Measurements from ENCODE around the gene LSM10.

The LSM10 gene

DNA sequence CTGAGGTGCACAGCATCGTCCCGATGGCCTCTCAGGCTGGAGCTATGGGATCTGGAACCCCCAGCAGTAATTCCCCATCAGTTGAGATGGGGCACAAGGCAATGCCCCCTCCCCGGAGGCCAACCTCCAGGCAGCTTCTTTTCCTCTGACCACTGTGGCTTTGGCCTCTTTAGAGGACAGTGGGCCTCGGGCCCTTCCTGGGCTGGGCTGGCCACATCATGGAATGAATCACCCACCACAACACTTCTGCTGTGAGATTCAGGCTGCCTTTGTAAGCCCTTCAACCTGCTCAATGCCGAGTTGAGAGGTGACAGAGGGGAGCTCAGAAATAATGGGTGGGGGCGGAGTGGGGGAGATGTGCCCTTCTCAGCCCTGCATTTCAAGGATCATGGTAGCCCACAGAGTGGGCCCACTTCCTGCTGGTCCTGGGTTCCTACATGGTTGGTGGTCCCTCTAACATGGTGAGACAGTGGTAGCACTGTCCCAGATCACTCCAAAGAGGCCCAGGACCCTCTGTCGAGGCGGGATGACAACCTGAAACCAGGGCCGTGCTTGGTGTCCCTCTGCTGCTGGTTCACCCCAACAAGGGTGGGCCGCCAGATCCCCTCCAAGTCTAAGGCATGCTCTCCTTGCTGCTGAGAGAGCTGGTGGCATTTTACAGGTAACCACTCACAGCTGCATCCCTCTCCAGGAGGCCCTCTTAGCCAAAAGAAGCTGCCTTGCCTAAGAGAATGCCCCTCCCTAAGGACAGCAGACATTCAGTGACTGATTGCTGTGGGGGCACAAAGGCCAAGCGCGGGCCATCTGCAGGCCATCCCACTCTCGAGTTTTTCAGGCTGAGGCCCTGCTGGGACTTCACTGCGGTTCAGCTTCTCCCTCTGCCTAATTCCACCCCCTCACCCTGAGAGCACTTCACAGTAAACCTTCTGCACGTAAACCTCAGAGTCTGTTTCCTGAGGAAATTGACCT lies 44.5 kb downstream of the LSM10 start:
- DNase-seq (ENCODE audit: low read depth in 2 of 2, low spot score in 1 of 2) = no peak

DNA sequence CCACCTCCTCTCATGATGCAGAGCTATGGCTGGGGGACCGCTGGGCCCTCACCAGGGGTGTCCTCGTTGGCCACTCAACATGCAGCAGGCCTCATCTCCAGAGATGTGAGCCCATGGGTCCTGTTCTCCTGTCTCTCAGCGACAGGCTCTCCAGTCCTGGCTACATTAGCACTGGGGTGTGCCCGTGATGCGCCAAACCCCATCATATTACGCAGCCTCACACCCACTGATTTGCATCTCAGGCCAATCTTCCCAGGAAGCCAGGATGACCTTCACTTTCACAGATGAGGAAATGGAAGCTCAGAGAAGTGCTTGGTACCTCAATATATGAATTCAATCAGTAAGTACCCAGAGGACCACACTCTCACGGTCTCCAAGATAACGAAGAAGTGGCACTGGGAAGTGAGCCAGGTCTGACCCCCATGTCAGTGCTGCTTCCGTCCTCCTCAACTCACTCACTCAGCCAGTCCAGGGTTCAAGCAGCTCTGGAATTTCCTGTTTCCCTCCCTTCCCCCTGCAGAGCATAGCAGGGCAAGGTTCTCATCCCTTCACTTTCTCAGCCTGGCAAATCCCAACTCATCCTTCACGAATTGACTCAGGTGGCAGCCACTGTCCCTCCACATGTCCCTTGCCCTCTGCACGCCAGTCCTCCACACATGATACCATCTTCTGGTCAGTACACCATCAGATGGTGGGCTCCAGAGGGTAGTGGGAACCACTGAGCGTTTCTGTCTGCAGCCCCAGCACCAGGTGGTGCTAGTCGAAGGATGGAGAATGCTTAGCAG lies 45.4 kb downstream of the LSM10 start:
- no peak for DNase-seq (ENCODE audit: low read depth in 2 of 2, low spot score in 1 of 2)

DNA sequence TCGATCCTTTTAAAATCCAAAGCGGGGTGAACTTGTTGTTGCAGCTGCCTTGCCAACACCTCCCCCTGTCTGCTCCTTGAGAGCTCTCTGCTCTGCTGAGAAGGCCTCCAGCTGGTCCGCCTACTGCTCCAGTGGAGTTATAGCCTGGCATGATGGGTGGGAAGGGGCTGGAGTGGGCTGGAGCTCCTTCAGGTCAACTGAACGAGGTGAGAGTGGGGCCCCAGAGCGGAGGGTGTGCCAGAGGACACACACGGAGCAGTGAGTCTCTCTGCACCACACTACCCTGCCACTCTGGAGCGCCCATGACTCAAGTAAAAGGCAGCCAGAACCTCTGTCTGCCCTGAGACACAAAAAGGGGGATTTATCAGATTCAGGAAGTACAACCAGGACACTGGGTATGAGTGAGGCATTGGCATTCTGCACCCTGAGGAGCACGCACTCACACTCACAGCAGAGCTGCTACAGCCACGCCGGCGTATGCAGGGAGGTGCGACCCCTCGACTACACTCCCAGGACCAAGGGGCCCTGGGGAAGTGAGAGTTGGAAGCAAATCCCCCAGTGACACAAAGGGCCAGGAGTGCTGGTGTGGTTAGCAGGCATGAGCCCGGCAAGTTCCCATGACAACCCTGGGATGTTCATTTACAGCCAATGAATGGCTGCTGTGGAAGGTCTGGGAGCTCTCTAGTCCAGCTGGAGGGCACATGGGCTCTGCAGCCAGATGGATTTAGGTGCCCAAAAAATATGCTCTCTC lies 46.3 kb downstream of the LSM10 start:
- no peak for DNase-seq (ENCODE audit: low read depth in 2 of 2, low spot score in 1 of 2)

DNA sequence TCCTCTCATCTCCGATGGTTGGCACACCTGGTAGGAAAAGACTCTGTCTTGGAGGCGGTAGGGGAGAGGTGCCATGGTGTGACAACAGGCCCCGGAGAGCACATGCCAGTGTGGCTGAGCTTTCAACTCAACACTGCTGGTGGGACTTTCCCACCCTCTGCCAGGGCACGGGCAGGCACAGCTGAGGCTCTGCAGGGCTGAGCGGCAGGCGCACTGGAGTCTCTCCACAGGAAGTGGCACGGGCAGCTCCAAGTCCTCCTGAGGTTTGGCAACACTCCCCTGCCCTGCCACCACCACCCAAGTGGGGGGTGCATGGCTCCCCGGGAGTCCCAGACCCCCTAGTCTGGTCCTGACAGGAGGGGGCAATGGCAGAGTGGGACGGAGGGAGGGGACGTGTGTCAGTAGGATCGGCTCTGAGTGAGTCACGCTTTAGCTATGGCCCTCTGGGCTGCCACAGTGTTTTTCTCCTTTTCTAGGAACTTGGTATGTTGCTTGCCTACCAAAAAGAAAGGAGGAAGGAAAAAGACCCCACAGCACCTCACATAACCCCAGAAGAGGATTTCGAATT lies 47.0 kb downstream of the LSM10 start:
- DNase-seq (ENCODE audit: low read depth in 2 of 2, low spot score in 1 of 2) = peak in 1 of 2 donors; percentile 20

DNA sequence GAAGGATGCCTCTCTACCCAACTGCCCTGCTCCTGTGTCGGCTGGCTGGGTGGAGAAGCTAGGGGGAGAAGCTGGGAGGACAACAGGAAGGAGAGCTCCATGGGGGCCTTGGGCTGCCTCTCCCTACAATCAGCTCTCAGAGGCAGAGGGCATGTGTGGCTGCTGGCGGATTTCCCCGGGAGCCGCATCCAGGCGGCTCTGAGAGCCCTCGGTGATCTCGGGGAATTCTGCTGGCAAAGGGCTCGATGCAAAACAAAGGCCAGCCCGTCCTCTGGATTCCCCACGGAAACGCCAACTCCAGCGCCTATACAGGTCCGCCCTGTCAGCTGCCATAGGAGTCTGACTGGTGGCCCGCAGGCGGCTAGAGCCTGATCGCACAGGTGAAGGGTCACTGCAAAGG lies 47.9 kb downstream of the LSM10 start:
- DNase-seq (ENCODE audit: low read depth in 2 of 2, low spot score in 1 of 2) = no peak

DNA sequence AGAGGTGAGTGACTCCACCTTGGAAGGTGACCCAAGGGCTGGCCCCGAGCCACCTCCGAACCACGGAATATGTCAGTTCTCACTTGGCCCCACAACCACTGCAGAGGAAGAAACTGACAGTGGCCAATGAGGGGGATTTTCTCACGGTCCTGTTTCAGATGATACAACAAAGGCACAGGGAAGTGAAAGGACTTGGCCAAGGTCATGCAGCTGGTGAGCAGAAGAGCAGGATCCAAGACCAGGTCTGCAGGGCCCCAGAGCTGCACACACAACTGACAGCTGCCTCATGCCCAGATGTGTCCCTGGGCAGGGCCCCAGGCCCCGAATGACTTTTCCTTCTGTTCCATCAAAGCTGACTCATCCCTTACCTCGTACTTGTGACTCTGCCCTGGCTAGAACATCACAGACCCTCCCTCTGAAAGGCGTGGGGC lies 48.5 kb downstream of the LSM10 start:
- DNase-seq (ENCODE audit: low read depth in 2 of 2, low spot score in 1 of 2) = no peak

DNA sequence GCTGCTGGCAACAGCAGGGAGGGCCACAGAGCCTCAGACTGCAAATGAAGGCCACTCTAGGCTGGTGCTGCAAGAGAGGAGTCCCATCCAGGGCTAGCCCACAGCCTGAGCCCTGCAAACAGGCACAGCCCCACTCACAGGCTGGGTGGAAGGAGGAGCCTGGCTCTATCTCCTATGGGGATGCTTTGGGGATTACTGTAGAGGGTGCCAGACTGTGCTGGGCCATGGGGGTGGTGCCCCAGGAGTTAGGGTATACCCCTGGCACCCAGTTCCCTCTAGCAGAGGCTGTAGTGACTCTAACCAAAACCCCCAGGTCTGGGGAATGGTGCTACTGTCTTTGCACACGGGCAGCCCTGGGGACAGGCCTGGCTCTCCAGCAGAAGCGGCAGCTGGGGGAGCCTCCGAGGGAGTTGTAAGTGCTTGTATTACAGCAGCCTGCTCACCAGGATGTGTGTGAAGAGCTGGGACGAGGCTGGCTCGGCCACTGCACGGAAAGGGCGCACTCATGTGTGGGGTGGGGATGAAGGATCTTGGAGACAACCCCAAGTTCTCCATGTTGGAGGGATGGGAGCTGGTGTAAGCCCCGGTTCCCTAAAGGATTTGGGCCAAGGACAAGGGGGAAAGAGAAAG lies 50.9 kb downstream of the LSM10 start:
- no peak for DNase-seq (ENCODE audit: low read depth in 2 of 2, low spot score in 1 of 2)

DNA sequence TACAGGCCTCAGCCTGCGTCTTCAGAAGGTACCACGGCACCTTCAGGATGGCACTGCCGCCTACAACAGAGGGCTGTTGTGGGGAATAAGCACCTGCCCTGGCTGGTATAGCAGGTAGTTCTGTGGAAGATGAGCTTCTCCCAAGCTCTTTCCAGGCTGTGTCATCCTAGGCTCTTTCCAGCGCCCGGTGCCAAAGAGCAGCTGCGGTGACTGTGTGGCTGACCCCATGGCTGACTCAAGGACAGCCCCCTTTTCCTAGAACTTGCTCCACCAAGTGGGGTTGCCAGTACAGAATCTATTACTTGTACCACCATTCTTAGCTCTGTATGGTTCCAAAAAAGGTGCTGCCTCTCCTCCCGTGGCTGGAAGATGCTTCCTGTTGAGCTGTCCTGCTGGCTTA lies 52.4 kb downstream of the LSM10 start:
- no peak for DNase-seq (ENCODE audit: low read depth in 2 of 2, low spot score in 1 of 2)

DNA sequence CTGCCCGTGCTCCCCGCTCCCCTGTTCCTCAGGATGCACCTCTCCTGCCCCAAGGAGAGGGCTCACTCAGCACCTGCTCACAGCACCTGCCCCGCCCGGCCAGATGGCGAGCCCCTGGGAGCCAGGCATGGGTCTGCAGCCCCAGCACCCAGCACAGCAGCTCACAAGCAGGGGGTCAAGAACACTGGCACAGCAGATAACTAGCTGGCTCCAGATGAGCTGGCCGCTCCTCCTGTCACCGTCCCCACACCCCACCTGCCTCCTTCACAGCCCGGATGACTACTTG lies 53.4 kb downstream of the LSM10 start:
- DNase-seq (ENCODE audit: low read depth in 2 of 2, low spot score in 1 of 2) = no peak

DNA sequence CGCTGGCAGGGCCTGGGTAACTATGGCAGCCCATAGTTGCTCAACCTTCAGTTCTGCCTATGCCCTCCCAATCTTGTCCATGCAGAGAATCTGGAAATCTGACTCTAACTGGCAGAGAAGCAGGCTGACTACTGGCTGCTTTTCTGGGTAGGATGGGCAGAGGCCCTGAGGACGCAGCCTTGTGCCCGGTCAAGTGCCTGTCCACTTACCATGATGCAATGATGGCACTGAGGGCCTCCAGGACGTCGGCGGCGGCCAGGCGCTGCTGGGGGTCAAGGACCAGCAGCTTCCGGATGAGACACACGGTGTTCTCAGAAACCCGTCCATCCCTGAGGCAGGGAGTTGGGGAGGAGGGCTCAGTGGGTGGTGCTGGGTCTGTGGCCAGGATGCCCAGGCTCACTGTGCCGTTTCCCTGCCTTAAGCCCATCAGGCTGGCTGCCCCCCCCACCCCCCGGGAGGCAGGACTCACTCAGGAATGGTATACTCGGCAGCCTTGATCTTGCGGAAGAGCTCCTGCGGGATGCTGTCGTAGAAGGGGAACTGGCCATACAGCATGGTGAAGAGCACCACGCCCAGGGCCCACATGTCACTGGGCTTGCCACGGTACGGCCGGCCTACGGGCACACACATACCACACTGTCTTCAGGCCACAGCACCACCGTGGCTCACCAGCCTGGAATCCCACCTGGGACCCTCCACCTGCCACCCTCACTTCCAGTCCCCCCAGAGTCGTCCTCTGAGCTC lies 53.9 kb downstream of the LSM10 start:
- DNase-seq (ENCODE audit: low read depth in 2 of 2, low spot score in 1 of 2) = no peak
